Psoas muscle (tissue), 8 donors: Measurements from ENCODE around the gene HAUS8. TPM values are rescaled to one million over a fixed set of nuclear protein-coding genes. Genes with fewer than 3 reads are reported as not detected.

Experiments used
- ATAC-seq, 4 donors: fragments of 200-7000 bp; cut with Tn5 transposase; one replicate each; pipeline ENCODE4 v1.9.1; 2020; ENCODE audit warnings: moderate library complexity in 3 of 4, mild to moderate bottlenecking in 2 of 4
- DNase-seq, 2 donors: peaks; one replicate each; pipeline ENCODE4 v3.0.0-alpha.2; 2020
- H3K27ac ChIP-seq: fragments of 200-600 bp; one replicate; pipeline ENCODE4 v1.8.0; 2022
- H3K27me3 ChIP-seq, 3 donors: fragments of 200-600 bp in 1 of 3; one replicate each; pipeline versions ENCODE4 v1.6.1 to v1.8.0; 2013 to 2022; ENCODE audit warnings: low read length in 2 of 3, mild to moderate bottlenecking in 2 of 3, moderate library complexity in 1 of 3; ENCODE audit not compliant: insufficient read depth in 3 of 3
- H3K36me3 ChIP-seq, 2 donors: fragments of 200-600 bp in 1 of 2; one replicate each; pipeline versions ENCODE4 v1.6.1 to v1.8.0; 2013 to 2022; ENCODE audit warnings: low read depth in 1 of 2, mild to moderate bottlenecking in 1 of 2, moderate library complexity in 1 of 2; ENCODE audit not compliant: insufficient read depth in 1 of 2
- H3K4me1 ChIP-seq: fragments of 200-600 bp; one replicate; pipeline ENCODE4 v1.8.0; 2022
- H3K4me3 ChIP-seq: fragments of 200-600 bp; one replicate; pipeline ENCODE4 v1.8.0; 2022; ENCODE audit warnings: mild to moderate bottlenecking
- H3K9me3 ChIP-seq: fragments of 200-600 bp; one replicate; pipeline ENCODE4 v1.8.0; 2022
- CTCF ChIP-seq: fragments of 200-600 bp; IDR thresholded peaks from one replicate; pipeline ENCODE4 v1.8.0; 2022; ENCODE audit warnings: antibody characterized with exemption
- WGBS, 3 donors: extraction: QIAGEN DNeasy Blood & Tissue Kit; methylation state at CpG; one replicate each; pipeline versions ENCODE4 v1.1.6 to v1.1.7; 2013; 5-methylcytosine and 5-hydroxymethylcytosine counted together
- intact Hi-C, 2 donors: fragments of 100-400 bp; cut with DNase I; formaldehyde crosslinking; loops; one replicate each; pipeline versions ENCODE4 v1.11.0 to v1.14.2; 2022
- polyA plus RNA-seq, 3 donors: library from polyadenylated mRNA; stranded (reverse); fragments of 200-250 nt; gene quantifications; one replicate each; pipeline ENCODE4 v1.2.3, GENCODE V29; 2013
- total RNA-seq, 4 donors: library from RNA; stranded (reverse); fragmentation: NEBNext Ultra II Directional in 2 of 4; extraction: Animal tissue kit (Norgen Biotek cat#: 25700) in 2 of 4; gene quantifications; one replicate each; pipeline versions ENCODE4 v1.2.1 to v1.2.4, GENCODE V29; 2021 to 2023
- donor health status: healthy with polysubstance abuse.
- donor health status: DM: no; HTN: no; CAD: no; lungs with moderate emphysema.
- donor health status: Bipolar disorder and iron deficiency.
- donor health status: healthy.
- donor health status: DM: yes; HTN: yes; CAD: no.
- donor health status: DM: no; HTN: no; CAD: no.
- donor health status: DM: no; HTN: no; CAD: no.
- donor health status: DM: yes; HTN: yes; CAD: no.

The HAUS8 gene
- total and polyA plus RNA-seq, 7 donors = 1.8 to 5.9 (median 4.2) TPM

- H3K27me3 ChIP-seq = no peaks in the 10 kb centered on the region
- intact Hi-C loops = no loop called here
- H3K4me3 ChIP-seq = no peak overlapping the region
- TF ChIP-seq CTCF = no peak
- H3K36me3 ChIP-seq = no peaks in the 10 kb centered on the region
- peaks cover 14% of the 10 kb centered on the region for H3K4me1 ChIP-seq
- H3K9me3 ChIP-seq = no peaks in the 10 kb centered on the region
- 59 to 65% (median 61%) methylated on average over 19 to 20 of the region's 20 CpGs for WGBS, 3 donors
- ATAC-seq (no peak), DNase-seq (no peak)
- no peak overlapping the region for H3K27ac ChIP-seq
Observed at GRCh38 chr19:17081672-17082630, 6.7 kb upstream of the HAUS8 start.

GRCh38 chr19:17080440-17080801, 5.2 kb upstream of the HAUS8 start:
- no peak for DNase-seq
- Histone ChIP-seq H3K4me1 (peaks cover 19% of the 10 kb centered on the region), H3K27me3 (no peaks in the 10 kb centered on the region), H3K36me3 (no peaks in the 10 kb centered on the region), H3K27ac (peak overlapping the region; percentile 76), H3K9me3 (no peaks in the 10 kb centered on the region), H3K4me3 (peak overlapping the region; percentile 44)
- ATAC-seq = no peak
- no peak for TF ChIP-seq CTCF
- intact Hi-C loops = no loop called here
- WGBS, 3 donors = 67 to 82% (median 74%) methylated on average over 4 of the region's 4 CpGs

- H3K4me1 ChIP-seq = peaks cover 19% of the 10 kb centered on the region
Observed at GRCh38 chr19:17079710-17080439, 4.6 kb upstream of the HAUS8 start.

More at GRCh38 chr19:17079710-17080439, 4.6 kb upstream of the HAUS8 start:
- TF ChIP-seq CTCF = peak; percentile 40
- Histone ChIP-seq H3K36me3 (no peaks in the 10 kb centered on the region), H3K27me3 (no peaks in the 10 kb centered on the region), H3K4me3 (peak overlapping the region; percentile 44), H3K27ac (peak overlapping the region; percentile 76), H3K9me3 (no peaks in the 10 kb centered on the region)
- DNase-seq (peak; percentile 82 to 86), ATAC-seq (peak; percentile 50 to 70 (median 59))
- 37 to 54% (median 47%) methylated on average over 28 of the region's 28 CpGs for WGBS, 3 donors
- intact Hi-C loops = loop anchor here in 1 of 2 donors (5.0 kb wide), 1 partner anchor 57 kb away; no protein-coding TSS in a partner anchor
